ENCODE measurements around the gene FAM171A2.
"Not testable (repeated sequence)": the region's sequence is repeated elsewhere in the genome, so short reads cannot be mapped to it uniquely, and the experiment has no call there.

DNA sequence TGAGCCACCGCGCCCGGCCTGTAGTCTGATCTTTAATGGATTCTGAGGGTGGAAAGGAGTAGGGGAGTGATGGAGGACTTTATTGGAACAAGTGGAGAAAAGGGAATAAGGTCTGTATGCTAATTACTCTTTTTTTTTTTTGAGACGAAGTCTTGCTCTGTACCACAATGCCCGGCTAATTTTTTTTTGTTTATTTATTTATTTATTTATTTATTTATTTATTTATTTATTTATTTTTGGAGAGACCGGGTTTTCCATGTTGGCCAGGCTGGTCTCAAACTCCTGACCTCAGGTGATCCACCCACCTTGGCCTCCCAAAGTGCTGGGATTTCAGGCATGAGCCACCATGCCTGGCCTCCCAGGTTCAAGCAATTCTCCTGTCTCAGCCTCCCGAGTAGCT is 34.1 kb downstream of the FAM171A2 start:
- TF ChIP-seq CTCF (IDR thresholded peaks at IDR 0.05; ENCODE audit: low read depth, low read length, poor library complexity, severe bottlenecking); EZH2phosphoT487 (IDR thresholded peaks at IDR 0.05; ENCODE audit: borderline replicate concordance, low read length): not testable (repeated sequence)
